ENCODE results near the gene REXO5. TPM values are rescaled to one million over a fixed set of nuclear protein-coding genes. Genes with fewer than 3 reads are reported as not detected.

Gene REXO5
- total RNA-seq, 4 donors from 2014 or later, result 4.1 to 17.5 (median 6.4) TPM

DNA sequence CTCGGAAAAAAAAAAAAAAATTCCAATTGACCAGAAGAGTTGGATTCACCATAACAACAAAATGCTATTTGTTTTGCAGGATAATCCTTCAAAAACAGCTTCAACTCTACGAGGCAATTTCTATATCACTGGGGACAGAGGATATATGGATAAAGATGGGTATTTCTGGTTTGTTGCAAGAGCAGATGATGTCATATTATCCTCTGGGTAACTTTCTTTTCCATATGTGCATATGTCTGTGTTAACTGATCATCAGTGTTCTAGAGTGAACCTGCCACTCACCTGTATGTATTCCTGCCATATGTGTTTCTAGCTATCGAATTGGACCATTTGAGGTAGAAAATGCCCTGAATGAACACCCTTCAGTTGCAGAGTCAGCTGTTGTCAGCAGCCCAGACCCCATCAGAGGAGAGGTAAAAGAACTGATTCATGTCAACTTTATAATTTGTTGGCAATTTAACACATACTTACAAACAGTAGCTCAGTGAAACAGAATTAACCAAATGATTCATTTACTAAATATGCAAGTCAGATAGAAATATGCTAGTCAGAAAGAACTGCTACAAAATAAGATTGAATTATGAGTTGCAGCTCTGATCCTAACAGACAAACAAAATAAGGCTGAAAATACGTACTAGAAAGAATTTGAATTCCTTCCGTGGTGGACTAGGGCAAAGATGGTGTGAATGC lies 14.3 kb upstream of the REXO5 start:
- intact Hi-C loops (cut with DNase I; ENCODE audit: low total_unique reads), result no loop called here
- Histone ChIP-seq H3K27me3 (no peaks in the 10 kb centered on the region), H3K4me1 (no peaks in the 10 kb centered on the region), H3K36me3 (peaks cover 0 to 4% (median 0%) of the 10 kb centered on the region in 4 donors), H3K9me3 (no peaks in the 10 kb centered on the region), H3K27ac (no peak overlapping the region), H3K4me3 (no peak overlapping the region)
- no peak for DNase-seq
- TF ChIP-seq POLR2AphosphoS5 (IDR thresholded peaks at IDR 0.05) (no peak), POLR2A (IDR thresholded peaks at IDR 0.05) (no peak), EP300 (IDR thresholded peaks at IDR 0.05; ENCODE audit: low read depth) (no peak)
- TF ChIP-seq, protein P1, sequence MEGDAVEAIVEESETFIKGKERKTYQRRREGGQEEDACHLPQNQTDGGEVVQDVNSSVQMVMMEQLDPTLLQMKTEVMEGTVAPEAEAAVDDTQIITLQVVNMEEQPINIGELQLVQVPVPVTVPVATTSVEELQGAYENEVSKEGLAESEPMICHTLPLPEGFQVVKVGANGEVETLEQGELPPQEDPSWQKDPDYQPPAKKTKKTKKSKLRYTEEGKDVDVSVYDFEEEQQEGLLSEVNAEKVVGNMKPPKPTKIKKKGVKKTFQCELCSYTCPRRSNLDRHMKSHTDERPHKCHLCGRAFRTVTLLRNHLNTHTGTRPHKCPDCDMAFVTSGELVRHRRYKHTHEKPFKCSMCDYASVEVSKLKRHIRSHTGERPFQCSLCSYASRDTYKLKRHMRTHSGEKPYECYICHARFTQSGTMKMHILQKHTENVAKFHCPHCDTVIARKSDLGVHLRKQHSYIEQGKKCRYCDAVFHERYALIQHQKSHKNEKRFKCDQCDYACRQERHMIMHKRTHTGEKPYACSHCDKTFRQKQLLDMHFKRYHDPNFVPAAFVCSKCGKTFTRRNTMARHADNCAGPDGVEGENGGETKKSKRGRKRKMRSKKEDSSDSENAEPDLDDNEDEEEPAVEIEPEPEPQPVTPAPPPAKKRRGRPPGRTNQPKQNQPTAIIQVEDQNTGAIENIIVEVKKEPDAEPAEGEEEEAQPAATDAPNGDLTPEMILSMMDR (IDR thresholded peaks at IDR 0.05), result no peak
- 84 to 91% methylated on average over 5 of the region's 5 CpGs for WGBS, 2 donors (ENCODE audit: low coverage in 1 of 2)
- in situ Hi-C loops (cut with MboI; ENCODE audit: low pct_ligation_motif_present in 1 of 4, low pct_unique_long_range_greater_than_20kb in 1 of 4, low sequenced_read_pairs in 3 of 4), result no loop called here

DNA sequence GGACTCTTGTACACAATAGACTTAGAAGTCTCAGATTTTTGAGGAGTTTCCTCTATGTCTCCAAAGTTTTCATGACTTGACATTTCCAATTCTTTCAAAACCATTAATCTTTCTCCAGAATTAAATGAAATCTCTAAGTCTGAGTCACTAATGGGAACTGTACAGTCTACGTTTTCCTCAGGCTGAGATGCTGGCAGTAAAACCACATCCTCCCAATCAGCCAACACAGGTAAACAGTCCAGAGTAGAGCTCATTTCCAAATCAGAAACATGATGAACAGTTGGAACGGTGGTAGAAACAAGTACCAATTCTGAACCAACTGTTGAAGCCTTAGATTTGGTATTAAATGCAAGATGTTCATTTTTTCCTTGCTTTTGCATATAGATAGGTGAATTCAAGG lies 8.0 kb upstream of the REXO5 start:
- Histone ChIP-seq H3K9me3 (no peaks in the 10 kb centered on the region), H3K4me1 (no peaks in the 10 kb centered on the region), H3K4me3 (no peak overlapping the region), H3K27me3 (no peaks in the 10 kb centered on the region), H3K36me3 (peaks cover 0 to 30% (median 14%) of the 10 kb centered on the region in 4 donors), H3K27ac (no peak overlapping the region)
- WGBS, 2 donors (ENCODE audit: low coverage in 1 of 2), result 71 to 77% methylated on average over 2 of the region's 2 CpGs
- TF ChIP-seq EP300 (IDR thresholded peaks at IDR 0.05; ENCODE audit: low read depth) (no peak), POLR2A (IDR thresholded peaks at IDR 0.05) (no peak), POLR2AphosphoS5 (IDR thresholded peaks at IDR 0.05) (no peak)
- TF ChIP-seq, protein P1 (IDR thresholded peaks at IDR 0.05), result no peak
- no peak for DNase-seq
- in situ Hi-C loops (cut with MboI; ENCODE audit: low pct_ligation_motif_present in 1 of 4, low pct_unique_long_range_greater_than_20kb in 1 of 4, low sequenced_read_pairs in 3 of 4) (no loop called here), intact Hi-C loops (cut with DNase I; ENCODE audit: low total_unique reads) (no loop called here)

DNA sequence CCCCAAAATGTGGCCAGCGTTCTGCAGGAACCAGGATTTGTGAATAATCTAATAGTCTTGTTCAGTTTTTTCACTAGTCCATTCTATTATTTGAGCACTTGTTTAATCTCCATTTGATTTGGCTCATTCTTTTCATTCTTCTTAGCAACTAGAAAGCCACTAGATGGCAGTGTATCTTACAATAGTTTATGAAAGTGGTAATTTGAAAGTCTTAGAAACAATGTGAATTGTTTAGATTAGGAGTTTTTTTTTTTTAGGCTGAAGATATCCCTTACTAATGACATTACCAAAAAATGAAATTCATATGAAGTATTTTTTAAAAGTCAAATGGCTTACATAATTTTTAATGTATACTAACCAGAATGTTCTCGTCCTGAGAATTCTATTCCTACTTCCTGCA lies 6.7 kb upstream of the REXO5 start:
- intact Hi-C loops (cut with DNase I; ENCODE audit: low total_unique reads), result no loop called here
- DNase-seq, result no peak

DNA sequence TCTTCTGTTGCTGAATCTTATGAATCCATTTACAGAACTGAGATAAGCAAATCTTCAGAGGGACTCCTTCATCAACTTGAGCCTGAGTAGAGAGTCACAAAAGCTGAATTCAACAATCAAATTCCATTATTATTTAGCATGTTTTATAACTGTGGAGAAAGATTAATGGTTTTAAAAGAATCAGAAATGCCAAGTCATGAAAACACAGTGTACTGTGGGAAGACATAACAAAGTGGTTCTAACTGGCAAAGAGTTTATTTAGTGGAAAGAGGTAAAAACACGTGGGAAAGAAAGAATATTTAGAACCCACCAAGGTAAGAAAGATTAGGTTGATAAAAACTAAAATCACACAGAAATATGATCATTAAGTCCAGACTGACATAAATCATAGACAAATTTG lies 5.0 kb upstream of the REXO5 start:
- H3K36me3 ChIP-seq, result peaks cover 0 to 28% (median 13%) of the 10 kb centered on the region in 4 donors
- H3K27me3 ChIP-seq, result no peaks in the 10 kb centered on the region
- H3K4me3 ChIP-seq, result no peak overlapping the region
- intact Hi-C loops (cut with DNase I; ENCODE audit: low total_unique reads), result loop anchor here (10.0 kb wide), 1 partner anchor 504 kb away; no protein-coding TSS in a partner anchor
- H3K4me1 ChIP-seq, result peaks cover 0 to 9% (median 4%) of the 10 kb centered on the region in 4 donors
- WGBS, 2 donors (ENCODE audit: low coverage in 1 of 2), result 46 to 58% methylated on average over 1 of the region's 1 CpG
- TF ChIP-seq EP300 (IDR thresholded peaks at IDR 0.05; ENCODE audit: low read depth), result no peak
- no peak for TF ChIP-seq POLR2A (IDR thresholded peaks at IDR 0.05)
- no peak for TF ChIP-seq POLR2AphosphoS5 (IDR thresholded peaks at IDR 0.05)
- TF ChIP-seq, protein P1 (IDR thresholded peaks at IDR 0.05), result no peak
- H3K9me3 ChIP-seq, result no peaks in the 10 kb centered on the region
- H3K27ac ChIP-seq, result no peak overlapping the region
- DNase-seq, result no peak
- in situ Hi-C loops (cut with MboI; ENCODE audit: low pct_ligation_motif_present in 1 of 4, low pct_unique_long_range_greater_than_20kb in 1 of 4, low sequenced_read_pairs in 3 of 4), result no loop called here

More for the DNA sequence above, 6.7 kb upstream of the REXO5 start:
- TF ChIP-seq POLR2A (IDR thresholded peaks at IDR 0.05), result no peak
- no peak for TF ChIP-seq EP300 (IDR thresholded peaks at IDR 0.05; ENCODE audit: low read depth)
- TF ChIP-seq, protein P1 (IDR thresholded peaks at IDR 0.05), result peak; percentile 50 to 68 (median 57)
- in situ Hi-C loops (cut with MboI; ENCODE audit: low pct_ligation_motif_present in 1 of 4, low pct_unique_long_range_greater_than_20kb in 1 of 4, low sequenced_read_pairs in 3 of 4), result no loop called here
- Histone ChIP-seq H3K9me3 (no peaks in the 10 kb centered on the region), H3K27me3 (no peaks in the 10 kb centered on the region), H3K4me3 (no peak overlapping the region), H3K27ac (no peak overlapping the region), H3K36me3 (peaks cover 0 to 30% (median 14%) of the 10 kb centered on the region in 4 donors), H3K4me1 (no peaks in the 10 kb centered on the region)
- WGBS, 2 donors (ENCODE audit: low coverage in 1 of 2), result 59 to 60% methylated on average over 2 of the region's 2 CpGs
